ENCODE data around the gene SLC6A1.

The SLC6A1 gene

DNA sequence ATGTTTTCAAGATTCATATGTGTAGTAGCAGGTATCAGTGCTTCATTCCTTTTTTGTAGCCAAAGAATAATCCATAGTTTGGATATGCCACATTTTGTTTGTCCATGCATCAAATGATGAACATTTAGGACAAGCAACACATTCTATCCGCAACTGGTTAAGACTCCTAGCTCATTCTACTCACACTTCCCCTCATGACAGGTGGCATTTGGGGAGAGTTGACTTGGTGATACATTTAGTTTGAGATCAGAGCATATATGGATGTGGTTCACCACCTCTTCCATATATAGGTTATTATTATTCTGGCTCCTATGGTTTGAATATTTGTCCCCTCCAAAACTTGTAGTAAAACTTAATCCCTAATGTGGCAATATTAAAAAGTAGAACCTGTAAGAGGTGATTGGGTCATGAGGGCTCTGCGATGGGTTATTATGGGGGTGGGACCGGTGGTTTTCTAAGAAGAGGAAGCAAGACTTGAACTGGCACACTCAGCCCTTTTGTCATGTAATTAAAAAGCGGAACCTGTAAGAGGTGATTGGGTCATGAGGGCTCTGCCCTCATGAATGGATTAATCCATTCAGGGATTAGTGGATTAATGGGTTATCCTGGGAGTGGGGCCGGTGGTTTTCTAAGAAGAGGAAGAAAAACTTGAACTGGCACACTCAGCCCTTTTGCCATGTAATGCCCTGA is 86.4 kb downstream of the SLC6A1 start:
- DNase-seq (ENCODE audit: low read depth, low spot score): no peak

DNA sequence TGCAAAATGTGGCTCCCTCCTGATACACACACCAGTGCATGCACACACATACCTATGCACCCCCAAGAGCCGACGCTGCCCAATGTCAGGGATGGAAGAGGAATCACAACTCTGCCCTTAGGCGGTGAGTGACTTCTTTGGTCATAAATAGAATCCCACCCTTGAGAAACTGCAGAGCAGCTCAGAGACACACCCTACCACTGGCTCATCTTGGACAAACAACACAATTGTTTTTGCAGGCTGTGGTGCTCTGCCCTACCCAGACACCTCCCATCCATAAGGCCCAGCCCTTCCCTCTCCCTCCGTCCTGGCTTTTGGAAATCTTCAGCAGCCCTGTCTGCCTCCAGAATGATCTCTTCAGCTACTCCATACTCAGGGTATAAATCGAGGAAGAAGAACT is 87.9 kb downstream of the SLC6A1 start:
- no peak for DNase-seq (ENCODE audit: low read depth, low spot score)
- H3K4me3 ChIP-seq (ENCODE audit: low read length): no peak overlapping the region

More for the DNA sequence above, 86.4 kb downstream of the SLC6A1 start:
- H3K4me3 ChIP-seq (ENCODE audit: low read length): no peak overlapping the region

DNA sequence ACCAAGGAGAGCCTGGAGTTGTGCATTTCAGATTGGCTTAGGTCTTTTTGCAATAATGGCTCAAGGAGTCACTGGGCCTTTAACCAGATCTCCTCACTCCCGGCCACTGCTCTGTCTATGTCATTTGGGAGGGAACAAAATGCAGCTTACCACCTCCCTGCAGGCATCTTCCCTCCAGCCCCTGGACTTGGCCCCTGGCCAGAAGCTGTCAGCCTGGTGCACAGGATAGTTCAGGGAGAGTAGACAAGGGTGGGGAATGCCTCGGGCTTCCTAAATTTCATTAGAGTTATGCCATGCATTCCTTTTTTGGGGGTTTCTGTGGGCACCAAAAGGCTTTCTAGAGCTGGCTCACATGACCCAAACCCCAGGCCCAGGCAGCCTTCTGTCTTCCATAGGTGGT is 91.5 kb downstream of the SLC6A1 start:
- H3K4me3 ChIP-seq (ENCODE audit: low read length): no peak overlapping the region
- DNase-seq (ENCODE audit: low read depth, low spot score): no peak

DNA sequence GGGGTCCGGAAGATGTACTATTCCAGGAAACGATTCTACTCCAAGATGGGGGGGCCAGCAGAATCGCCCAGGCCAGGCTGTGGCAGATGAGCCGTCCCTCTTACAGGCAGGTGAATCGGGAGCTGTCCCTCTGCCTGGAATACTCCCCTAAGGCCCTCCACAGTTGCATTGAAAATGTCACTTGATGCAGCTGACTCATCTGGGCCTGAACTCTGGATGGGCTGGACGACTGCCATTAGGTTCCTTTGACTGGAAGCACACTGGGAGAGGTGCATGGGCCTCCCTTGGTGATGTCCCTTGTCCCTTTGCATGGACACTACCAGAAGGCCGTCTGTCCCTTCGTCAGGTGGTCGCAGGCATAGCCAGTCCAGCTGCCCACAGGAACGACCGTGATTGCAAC is 92.1 kb downstream of the SLC6A1 start:
- no peak overlapping the region for H3K4me3 ChIP-seq (ENCODE audit: low read length)
- DNase-seq (ENCODE audit: low read depth, low spot score): no peak

DNA sequence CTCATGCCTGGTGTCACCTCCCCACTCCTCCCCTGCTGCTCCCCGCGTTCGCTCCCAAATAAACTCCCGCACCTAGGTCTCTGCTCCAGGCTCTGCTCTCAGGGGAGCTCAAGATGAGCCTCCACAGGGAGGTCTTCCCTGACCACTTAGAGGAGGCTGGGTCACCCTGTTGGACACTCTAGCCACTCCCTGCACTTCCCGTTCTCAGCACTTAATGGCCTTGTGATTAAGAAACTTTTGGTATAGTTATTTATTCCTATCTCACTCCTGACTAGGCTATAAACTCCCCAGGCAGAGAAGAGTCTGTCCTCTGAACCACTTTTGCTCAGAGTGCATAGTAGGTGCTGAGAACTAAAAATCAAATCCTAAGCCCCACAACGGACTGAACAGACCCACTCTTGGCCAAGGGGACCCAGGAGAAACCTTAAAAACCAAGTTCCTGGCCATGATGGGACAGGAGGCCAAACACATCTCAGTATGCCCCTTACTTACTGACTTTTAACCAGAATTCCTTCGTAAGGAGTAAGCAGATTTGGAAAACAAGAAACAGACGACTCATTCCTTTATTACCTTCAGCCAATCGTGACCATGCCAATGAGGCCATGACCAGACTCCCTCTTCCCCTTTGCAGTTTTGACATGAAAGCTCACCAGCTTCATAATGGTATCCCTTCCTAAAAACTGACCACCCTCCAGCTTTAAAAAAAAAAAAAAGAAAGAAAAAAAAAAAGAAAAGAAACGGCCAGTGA is 92.7 kb downstream of the SLC6A1 start:
- H3K4me3 ChIP-seq (ENCODE audit: low read length): no peak overlapping the region
- no peak for DNase-seq (ENCODE audit: low read depth, low spot score)

DNA sequence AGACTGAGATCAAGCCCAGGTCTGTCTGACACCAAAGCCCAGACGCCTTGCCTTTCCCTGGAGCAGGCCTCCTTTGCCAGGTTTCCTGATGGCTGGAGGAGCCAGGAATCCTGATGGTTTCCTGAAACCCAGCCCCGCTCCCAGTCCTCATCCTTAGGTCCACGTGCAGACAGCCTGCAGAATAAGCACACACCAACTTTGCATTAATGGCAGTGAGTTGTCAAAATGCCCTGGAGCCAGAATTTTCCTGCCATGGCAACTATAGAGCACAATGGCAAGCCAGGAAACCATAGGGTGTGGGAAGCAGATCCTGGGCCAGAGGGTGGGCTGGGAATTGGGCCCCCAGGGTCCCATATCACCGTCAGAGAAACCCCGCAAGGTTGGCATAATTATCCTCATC is 94.3 kb downstream of the SLC6A1 start:
- no peak overlapping the region for H3K4me3 ChIP-seq (ENCODE audit: low read length)
- no peak for DNase-seq (ENCODE audit: low read depth, low spot score)

DNA sequence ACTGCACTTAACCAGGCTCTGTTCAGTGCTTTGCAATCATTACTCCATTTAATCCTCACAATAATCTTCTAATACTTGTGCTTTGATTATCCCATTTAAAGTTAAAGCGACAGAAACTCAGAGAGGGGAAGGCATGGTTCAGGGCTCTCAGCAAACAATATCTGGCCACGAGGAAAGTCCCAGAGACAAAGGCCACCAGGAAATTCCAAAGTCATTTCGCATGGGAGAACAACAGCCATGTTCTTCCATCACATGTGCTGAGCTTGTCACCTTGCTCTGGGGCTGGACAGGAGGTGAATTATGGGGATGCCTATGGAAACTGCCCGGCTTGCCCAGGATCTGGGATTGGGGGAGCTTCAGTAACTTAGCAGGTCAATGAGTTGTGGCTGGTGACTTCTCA is 95.5 kb downstream of the SLC6A1 start:
- H3K4me3 ChIP-seq (ENCODE audit: low read length): no peak overlapping the region
- DNase-seq (ENCODE audit: low read depth, low spot score): no peak

DNA sequence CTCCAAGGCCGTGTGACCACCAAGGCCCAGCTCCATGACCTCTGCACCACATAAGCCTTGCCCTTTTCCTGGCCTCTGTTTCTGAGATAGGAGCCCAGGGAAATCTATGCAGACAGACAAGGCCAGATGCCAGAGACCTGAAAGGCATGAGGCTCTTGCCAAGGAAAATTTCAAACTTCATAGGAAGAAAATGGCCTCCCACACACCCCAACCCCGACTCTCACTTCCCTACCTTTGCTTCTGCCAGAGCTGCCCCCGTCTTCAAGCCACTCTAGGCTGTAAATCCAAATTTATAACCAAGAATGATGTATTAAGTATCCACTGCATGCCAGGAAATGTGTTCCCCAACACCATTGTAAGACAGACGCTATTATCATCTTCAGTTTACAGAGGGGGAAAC is 96.3 kb downstream of the SLC6A1 start:
- H3K4me3 ChIP-seq (ENCODE audit: low read length): no peak overlapping the region
- no peak for DNase-seq (ENCODE audit: low read depth, low spot score)

All from Jurkat, Clone E6-1 (cell line).